Skeletal muscle satellite cell (primary cell): ENCODE measurements around the gene LMAN2L.
"Not testable (repeated sequence)": the region's sequence is repeated elsewhere in the genome, so short reads cannot be mapped to it uniquely, and the experiment has no call there.

Experiments
- H3K27me3 ChIP-seq: 2 replicates; pipeline ENCODE4 v1.7.0; 2013; ENCODE audit warnings: low read length; ENCODE audit not compliant: control insufficient read depth, insufficient read depth
- H3K36me3 ChIP-seq: 2 replicates; pipeline ENCODE4 v1.7.0; 2013; ENCODE audit warnings: mild to moderate bottlenecking, control low read depth, low read length; ENCODE audit not compliant: insufficient read depth
- H3K4me1 ChIP-seq: 2 replicates; pipeline ENCODE4 v1.7.0; 2013; ENCODE audit warnings: low read length; ENCODE audit not compliant: control insufficient read depth, insufficient read depth
- H3K4me2 ChIP-seq: 2 replicates; pipeline ENCODE4 v1.7.0; 2013; ENCODE audit warnings: mild to moderate bottlenecking, low read length
- H3K4me3 ChIP-seq: 2 replicates; pipeline ENCODE4 v1.7.0; 2013; ENCODE audit warnings: low read length
- H3K9ac ChIP-seq: 2 replicates; pipeline ENCODE4 v1.7.0; 2013; ENCODE audit warnings: mild to moderate bottlenecking, low read depth, low read length, moderate library complexity
- H3K9me3 ChIP-seq: replicated peaks from 2 replicates; pipeline ENCODE4 v1.7.0; 2013; ENCODE audit warnings: mild to moderate bottlenecking, control low read depth, low read length

Gene LMAN2L

GRCh38 chr2:96680561-96681141, 59.2 kb downstream of the LMAN2L start:
- no peak overlapping the region for H3K4me3 ChIP-seq
- no peaks in the 10 kb centered on the region for H3K9me3 ChIP-seq
- H3K9ac ChIP-seq, result no peak overlapping the region
- no peaks in the 10 kb centered on the region for H3K4me1 ChIP-seq
- H3K36me3 ChIP-seq, result no peaks in the 10 kb centered on the region
- H3K27me3 ChIP-seq, result peaks cover 33% of the 10 kb centered on the region
- no peak overlapping the region for H3K4me2 ChIP-seq

- no peak overlapping the region for H3K9ac ChIP-seq
- H3K4me2 ChIP-seq, result no peak overlapping the region
- H3K9me3 ChIP-seq, result no peaks in the 10 kb centered on the region
- peaks cover 25% of the 10 kb centered on the region for H3K27me3 ChIP-seq
- no peaks in the 10 kb centered on the region for H3K36me3 ChIP-seq
- H3K4me3 ChIP-seq, result no peak overlapping the region
- no peaks in the 10 kb centered on the region for H3K4me1 ChIP-seq
These were observed 60.0 kb downstream of the LMAN2L start for GRCh38 chr2:96679848-96680247.

- no peak overlapping the region for H3K4me2 ChIP-seq
- H3K4me1 ChIP-seq, result peaks cover 13% of the 10 kb centered on the region
- H3K9ac ChIP-seq, result no peak overlapping the region
- no peak overlapping the region for H3K4me3 ChIP-seq
- no peaks in the 10 kb centered on the region for H3K9me3 ChIP-seq
- peaks cover 24% of the 10 kb centered on the region for H3K27me3 ChIP-seq
- H3K36me3 ChIP-seq, result no peaks in the 10 kb centered on the region
These were observed 70.2 kb downstream of the LMAN2L start for GRCh38 chr2:96669539-96670215.

GRCh38 chr2:96668771-96669170, 71.1 kb downstream of the LMAN2L start:
- Histone ChIP-seq H3K4me2 (no peak overlapping the region), H3K4me3 (no peak overlapping the region), H3K9me3 (no peaks in the 10 kb centered on the region), H3K27me3 (peaks cover 24% of the 10 kb centered on the region), H3K4me1 (peaks cover 16% of the 10 kb centered on the region), H3K9ac (no peak overlapping the region), H3K36me3 (no peaks in the 10 kb centered on the region)

- peaks cover 16% of the 10 kb centered on the region for H3K4me1 ChIP-seq
- H3K36me3 ChIP-seq, H3K4me2 ChIP-seq, H3K9me3 ChIP-seq, H3K27me3 ChIP-seq, H3K4me3 ChIP-seq: not testable (repeated sequence)
- peak overlapping the region; percentile 5 for H3K9ac ChIP-seq
These were observed 74.1 kb downstream of the LMAN2L start for GRCh38 chr2:96665717-96666116.

GRCh38 chr2:96665083-96665569, 74.7 kb downstream of the LMAN2L start:
- Histone ChIP-seq H3K4me2 (peak overlapping the region; percentile 35), H3K27me3 (peaks cover 4% of the 10 kb centered on the region), H3K9ac (peak overlapping the region; percentile 43), H3K36me3 (no peaks in the 10 kb centered on the region), H3K4me1 (peaks cover 16% of the 10 kb centered on the region), H3K4me3 (no peak overlapping the region), H3K9me3 (no peaks in the 10 kb centered on the region)

- H3K9ac ChIP-seq, result peak overlapping the region; percentile 43
These were observed 75.4 kb downstream of the LMAN2L start for GRCh38 chr2:96664366-96664925.

GRCh38 chr2:96663829-96664228, 76.0 kb downstream of the LMAN2L start:
- Histone ChIP-seq H3K4me3 (no peak overlapping the region), H3K27me3 (no peaks in the 10 kb centered on the region), H3K9me3 (no peaks in the 10 kb centered on the region), H3K36me3 (no peaks in the 10 kb centered on the region), H3K9ac (no peak overlapping the region), H3K4me1 (peaks cover 16% of the 10 kb centered on the region), H3K4me2 (no peak overlapping the region)

More at GRCh38 chr2:96664366-96664925, 75.4 kb downstream of the LMAN2L start:
- H3K36me3 ChIP-seq, result no peaks in the 10 kb centered on the region
- no peak overlapping the region for H3K4me3 ChIP-seq
- H3K4me2 ChIP-seq, result peak overlapping the region; percentile 27
- H3K4me1 ChIP-seq, result peaks cover 16% of the 10 kb centered on the region
- H3K9me3 ChIP-seq, result no peaks in the 10 kb centered on the region
- H3K27me3 ChIP-seq, result peaks cover 2% of the 10 kb centered on the region

GRCh38 chr2:96663177-96663576, 76.7 kb downstream of the LMAN2L start:
- Histone ChIP-seq H3K27me3 (no peaks in the 10 kb centered on the region), H3K9ac (no peak overlapping the region), H3K36me3 (no peaks in the 10 kb centered on the region), H3K4me1 (peaks cover 16% of the 10 kb centered on the region), H3K9me3 (no peaks in the 10 kb centered on the region), H3K4me2 (no peak overlapping the region), H3K4me3 (no peak overlapping the region)

- Histone ChIP-seq H3K4me1 (peaks cover 16% of the 10 kb centered on the region), H3K36me3 (no peaks in the 10 kb centered on the region), H3K9ac (no peak overlapping the region), H3K27me3 (peaks cover 4% of the 10 kb centered on the region), H3K4me3 (no peak overlapping the region), H3K9me3 (no peaks in the 10 kb centered on the region), H3K4me2 (no peak overlapping the region)
These were observed 77.5 kb downstream of the LMAN2L start for GRCh38 chr2:96662360-96662759.

GRCh38 chr2:96661324-96661723, 78.5 kb downstream of the LMAN2L start:
- Histone ChIP-seq H3K4me3 (no peak overlapping the region), H3K27me3 (peaks cover 6% of the 10 kb centered on the region), H3K4me2 (no peak overlapping the region), H3K4me1 (peaks cover 16% of the 10 kb centered on the region), H3K9me3 (no peaks in the 10 kb centered on the region), H3K36me3 (no peaks in the 10 kb centered on the region), H3K9ac (no peak overlapping the region)
